Tibial nerve (tissue), 3 donors: ENCODE measurements around the gene BTBD7.

ENCODE experiments used
- POLR2A ChIP-seq, 2 donors: fragments of 450-650 bp; IDR thresholded peaks; one replicate each; pipeline ENCODE4 v1.6.1; 2017; ENCODE audit warnings: antibody characterized with exemption in 2 of 2, mild to moderate bottlenecking in 2 of 2, moderate library complexity in 2 of 2
- TF ChIP-seq, protein P1 (sequence below), 5 experiments: fragments of 200-600 bp in 3 of 5; fragments of 450-650 bp in 2 of 5; sonication (generic) in 3 of 5; IDR thresholded peaks; one replicate each; pipeline ENCODE4 v1.5.1; 2016 to 2019; ENCODE audit warnings: antibody characterized with exemption in 5 of 5, mild to moderate bottlenecking in 3 of 5, moderate library complexity in 2 of 5

DNA sequence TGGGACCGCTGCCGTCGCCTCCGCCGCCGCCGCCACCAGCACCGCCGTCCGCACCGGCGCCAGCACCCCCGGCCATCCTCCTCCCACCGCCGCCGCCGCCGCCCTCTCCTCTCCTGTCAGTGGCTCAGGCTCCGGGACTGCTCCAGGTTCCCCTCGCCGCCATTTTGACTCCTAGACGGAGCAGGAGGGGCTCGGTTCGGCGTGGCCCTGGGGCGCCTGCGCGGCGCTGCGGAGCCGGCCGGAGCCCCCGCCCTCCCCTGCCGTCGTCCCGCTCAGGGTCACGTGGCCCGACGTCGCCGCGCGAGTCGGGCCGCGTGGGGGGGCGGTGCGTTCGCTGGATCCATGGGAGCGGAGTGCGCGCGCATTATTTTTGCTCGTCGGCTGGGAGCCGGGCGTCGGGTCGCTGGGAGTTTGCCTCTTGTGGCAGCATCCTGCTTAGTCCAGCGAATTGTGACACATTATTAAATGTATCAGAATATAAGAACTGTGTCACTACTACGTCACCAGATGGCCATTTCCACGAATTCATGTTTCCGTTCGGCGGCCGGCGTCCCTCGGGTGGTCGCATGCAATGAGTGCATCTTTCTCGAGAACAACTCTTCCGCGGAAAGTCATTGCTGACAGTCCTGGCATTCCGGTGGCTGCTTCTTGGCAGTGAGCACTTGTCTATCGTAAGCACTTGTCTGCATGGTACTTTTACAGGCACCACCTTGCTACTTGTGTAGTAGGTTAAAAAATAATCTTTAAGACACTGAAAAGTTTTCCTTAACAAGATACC lies at the start of gene BTBD7:
- TF ChIP-seq POLR2A (IDR thresholded peaks at IDR 0.05): peak; percentile 40 to 72
- TF ChIP-seq, protein P1, sequence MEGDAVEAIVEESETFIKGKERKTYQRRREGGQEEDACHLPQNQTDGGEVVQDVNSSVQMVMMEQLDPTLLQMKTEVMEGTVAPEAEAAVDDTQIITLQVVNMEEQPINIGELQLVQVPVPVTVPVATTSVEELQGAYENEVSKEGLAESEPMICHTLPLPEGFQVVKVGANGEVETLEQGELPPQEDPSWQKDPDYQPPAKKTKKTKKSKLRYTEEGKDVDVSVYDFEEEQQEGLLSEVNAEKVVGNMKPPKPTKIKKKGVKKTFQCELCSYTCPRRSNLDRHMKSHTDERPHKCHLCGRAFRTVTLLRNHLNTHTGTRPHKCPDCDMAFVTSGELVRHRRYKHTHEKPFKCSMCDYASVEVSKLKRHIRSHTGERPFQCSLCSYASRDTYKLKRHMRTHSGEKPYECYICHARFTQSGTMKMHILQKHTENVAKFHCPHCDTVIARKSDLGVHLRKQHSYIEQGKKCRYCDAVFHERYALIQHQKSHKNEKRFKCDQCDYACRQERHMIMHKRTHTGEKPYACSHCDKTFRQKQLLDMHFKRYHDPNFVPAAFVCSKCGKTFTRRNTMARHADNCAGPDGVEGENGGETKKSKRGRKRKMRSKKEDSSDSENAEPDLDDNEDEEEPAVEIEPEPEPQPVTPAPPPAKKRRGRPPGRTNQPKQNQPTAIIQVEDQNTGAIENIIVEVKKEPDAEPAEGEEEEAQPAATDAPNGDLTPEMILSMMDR (IDR thresholded peaks at IDR 0.05): peak in 2 of 5 experiments; percentile 25 to 36
